Upper lobe of right lung (tissue), 1 donor: ENCODE measurements around the gene MGP. TPM values are rescaled to one million over a fixed set of nuclear protein-coding genes. Genes with fewer than 3 reads are reported as not detected.

Experiments used
- ATAC-seq: fragments of 200-7000 bp; cut with Tn5 transposase; one replicate; pipeline ENCODE4 v1.9.1; 2020; ENCODE audit warnings: mild to moderate bottlenecking, moderate library complexity
- DNase-seq: peaks from one replicate; pipeline ENCODE4 v3.0.0-alpha.2; 2020
- H3K27ac ChIP-seq: fragments of 200-600 bp; one replicate; pipeline ENCODE4 v1.8.0; 2022
- H3K27me3 ChIP-seq: fragments of 200-600 bp; one replicate; pipeline ENCODE4 v1.8.0; 2022; ENCODE audit warnings: mild to moderate bottlenecking
- H3K36me3 ChIP-seq: fragments of 200-600 bp; one replicate; pipeline ENCODE4 v1.8.0; 2022
- H3K4me1 ChIP-seq: fragments of 200-600 bp; one replicate; pipeline ENCODE4 v1.8.0; 2022
- H3K4me3 ChIP-seq: fragments of 200-600 bp; one replicate; pipeline ENCODE4 v1.8.0; 2022; ENCODE audit warnings: mild to moderate bottlenecking
- H3K9me3 ChIP-seq: fragments of 200-600 bp; one replicate; pipeline ENCODE4 v1.8.0; 2022
- CTCF ChIP-seq: fragments of 200-600 bp; IDR thresholded peaks from one replicate; pipeline ENCODE4 v1.8.0; 2022; ENCODE audit warnings: antibody characterized with exemption
- intact Hi-C: fragments of 100-400 bp; cut with DNase I; formaldehyde crosslinking; loops from one replicate; pipeline ENCODE4 v1.11.0; 2022
- total RNA-seq: library from RNA; stranded (reverse); fragmentation: NEBNext Ultra II Directional; extraction: Animal tissue kit (Norgen Biotek cat#: 25700); gene quantifications from one replicate; pipeline ENCODE4 v1.2.1, GENCODE V29; 2021
- donor health status: DM: no; HTN: yes; CAD: no; lungs with severe emphysema.

The MGP gene
- total RNA-seq, 1 donor from 2014 or later: 472 TPM

GRCh38 chr12:14874882-14875281 lies 10.8 kb downstream of the MGP start:
- H3K36me3 ChIP-seq: no peaks in the 10 kb centered on the region
- ATAC-seq: no peak
- H3K9me3 ChIP-seq: no peaks in the 10 kb centered on the region
- H3K27ac ChIP-seq: no peak overlapping the region
- intact Hi-C loops: no loop called here
- TF ChIP-seq CTCF: no peak
- H3K4me1 ChIP-seq: no peaks in the 10 kb centered on the region
- no peaks in the 10 kb centered on the region for H3K27me3 ChIP-seq
- DNase-seq: no peak
- H3K4me3 ChIP-seq: no peak overlapping the region

DNA sequence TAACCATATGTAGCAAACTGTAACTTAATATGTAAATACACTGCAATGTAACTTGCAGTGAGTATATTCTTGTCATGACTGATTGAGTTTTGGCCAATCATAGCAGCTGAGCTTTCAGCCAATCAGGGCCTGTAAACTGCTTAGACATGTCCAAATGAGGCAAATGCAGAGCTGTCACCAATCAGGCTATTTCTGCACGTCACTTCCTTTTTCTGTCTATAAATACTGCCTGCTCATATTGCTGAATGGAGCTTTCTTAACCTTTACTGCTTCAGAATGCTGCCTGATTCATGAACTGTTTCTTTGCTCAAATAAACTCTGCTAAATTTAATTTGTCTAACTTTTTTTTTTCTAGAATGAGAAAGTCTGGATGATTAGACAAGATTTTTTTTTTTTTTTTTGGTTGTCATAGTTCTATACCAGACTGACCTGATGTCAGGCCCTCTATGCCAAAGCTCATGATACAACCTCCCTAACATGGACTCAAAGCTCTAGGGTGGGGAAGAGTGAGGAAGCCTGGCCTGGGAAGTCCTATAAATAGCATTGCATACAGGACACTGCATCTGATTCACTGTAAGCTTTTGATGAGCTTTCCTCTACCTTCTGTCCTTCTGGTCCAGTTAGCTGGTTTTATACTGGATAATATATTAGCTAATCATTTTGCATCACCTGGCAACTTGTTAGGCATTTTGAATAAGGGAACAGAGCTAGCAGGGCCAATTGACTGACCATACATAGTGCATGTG lies 12.0 kb downstream of the MGP start:
- Histone ChIP-seq H3K27ac (no peak overlapping the region), H3K27me3 (no peaks in the 10 kb centered on the region), H3K4me3 (no peak overlapping the region), H3K36me3 (no peaks in the 10 kb centered on the region), H3K9me3 (no peaks in the 10 kb centered on the region), H3K4me1 (no peaks in the 10 kb centered on the region)
- ATAC-seq: no peak
- TF ChIP-seq CTCF: no peak
- intact Hi-C loops: no loop called here
- DNase-seq: no peak

DNA sequence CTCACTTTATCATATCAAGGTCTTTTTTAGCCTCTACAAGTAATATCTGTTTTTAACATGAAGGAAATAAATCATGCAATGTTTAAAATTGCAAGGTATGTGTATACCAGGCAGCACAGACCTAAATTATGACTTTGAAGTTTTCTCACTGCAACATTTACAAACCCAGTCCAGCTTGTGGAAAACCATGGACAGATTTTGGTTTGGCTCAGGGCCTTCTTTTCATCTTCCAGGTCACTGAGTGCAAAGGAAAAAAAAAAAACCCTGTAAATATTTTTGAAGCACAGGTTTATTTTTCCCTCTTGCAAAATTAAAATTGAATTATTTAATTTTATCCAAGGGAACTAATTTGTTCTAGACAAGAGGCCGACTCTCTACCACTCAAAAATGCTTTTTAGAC lies 13.8 kb downstream of the MGP start:
- ATAC-seq (no peak), DNase-seq (no peak)
- H3K27ac ChIP-seq: no peak overlapping the region
- H3K9me3 ChIP-seq: no peaks in the 10 kb centered on the region
- intact Hi-C loops: no loop called here
- no peak overlapping the region for H3K4me3 ChIP-seq
- H3K27me3 ChIP-seq: no peaks in the 10 kb centered on the region
- no peak for TF ChIP-seq CTCF
- no peaks in the 10 kb centered on the region for H3K36me3 ChIP-seq
- H3K4me1 ChIP-seq: no peaks in the 10 kb centered on the region

- Histone ChIP-seq H3K4me1 (no peaks in the 10 kb centered on the region), H3K27me3 (no peaks in the 10 kb centered on the region), H3K36me3 (no peaks in the 10 kb centered on the region), H3K27ac (no peak overlapping the region), H3K9me3 (no peaks in the 10 kb centered on the region), H3K4me3 (no peak overlapping the region)
- no peak for TF ChIP-seq CTCF
- intact Hi-C loops: no loop called here
- DNase-seq: no peak
- no peak for ATAC-seq
Measured at GRCh38 chr12:14871247-14871646, 14.4 kb downstream of the MGP start.

DNA sequence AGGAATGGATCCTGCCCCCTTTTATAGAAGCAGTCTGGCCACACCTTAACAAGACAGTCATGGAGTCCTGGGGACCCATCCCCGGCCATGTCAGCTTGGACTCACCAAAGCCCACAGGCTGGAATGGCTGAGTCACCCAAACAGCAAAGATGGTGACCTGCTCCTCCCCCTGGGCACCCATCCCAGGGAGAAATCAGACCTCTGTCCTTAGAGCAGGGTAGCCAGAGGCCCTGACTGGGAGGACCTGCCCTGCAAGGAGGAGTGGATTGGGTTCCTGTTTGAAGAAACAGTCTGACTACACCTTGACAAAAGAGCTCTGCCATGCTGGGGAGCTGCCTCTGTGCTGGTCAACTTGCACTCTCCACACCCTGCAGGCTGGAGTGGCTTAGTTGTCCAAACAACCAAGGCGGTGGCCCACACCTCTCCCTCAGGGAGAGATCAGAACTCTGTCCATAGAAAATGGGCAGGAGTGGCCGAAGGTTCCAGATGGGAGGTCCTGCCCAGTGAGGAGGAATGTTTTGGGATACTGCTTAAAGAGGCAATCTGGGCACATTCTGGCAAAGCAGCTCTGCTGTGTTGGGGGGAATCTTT lies 16.6 kb downstream of the MGP start:
- no peaks in the 10 kb centered on the region for H3K4me1 ChIP-seq
- intact Hi-C loops: no loop called here
- H3K27me3 ChIP-seq: no peaks in the 10 kb centered on the region
- TF ChIP-seq CTCF: no peak
- ATAC-seq: peak; percentile 9
- no peaks in the 10 kb centered on the region for H3K9me3 ChIP-seq
- no peak overlapping the region for H3K4me3 ChIP-seq
- no peak overlapping the region for H3K27ac ChIP-seq
- no peak for DNase-seq
- no peaks in the 10 kb centered on the region for H3K36me3 ChIP-seq
